Measurements from ENCODE around the gene TAS2R7.
"Not testable (repeated sequence)": the region's sequence is repeated elsewhere in the genome, so short reads cannot be mapped to it uniquely, and the experiment has no call there.

TAS2R7 gene, protein sequence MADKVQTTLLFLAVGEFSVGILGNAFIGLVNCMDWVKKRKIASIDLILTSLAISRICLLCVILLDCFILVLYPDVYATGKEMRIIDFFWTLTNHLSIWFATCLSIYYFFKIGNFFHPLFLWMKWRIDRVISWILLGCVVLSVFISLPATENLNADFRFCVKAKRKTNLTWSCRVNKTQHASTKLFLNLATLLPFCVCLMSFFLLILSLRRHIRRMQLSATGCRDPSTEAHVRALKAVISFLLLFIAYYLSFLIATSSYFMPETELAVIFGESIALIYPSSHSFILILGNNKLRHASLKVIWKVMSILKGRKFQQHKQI

DNA sequence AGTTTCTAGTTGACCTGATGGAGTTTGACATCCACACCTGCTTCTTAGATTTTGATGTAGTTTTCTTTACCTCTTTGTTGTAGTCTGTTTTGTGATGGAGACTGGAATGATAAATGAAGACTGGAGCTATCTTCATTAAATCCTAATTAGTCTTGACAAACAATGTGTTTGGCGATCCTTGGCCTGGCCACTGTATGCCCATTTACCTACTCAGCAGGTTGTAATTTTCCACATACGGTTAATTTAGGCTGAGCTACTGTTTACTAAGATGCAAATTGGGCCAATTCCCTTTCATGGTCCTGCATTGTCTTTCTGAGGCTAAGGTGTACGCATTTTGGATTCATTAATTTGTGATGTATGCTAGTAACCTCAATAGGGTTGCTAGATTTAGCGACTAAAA lies at the start of gene TAS2R7:
TSS of gene TAS2R7 (minus strand) at position 41 of the 400 bp plus-strand sequence. CDS start 57 bp downstream, outside the sequence.
- DNase-seq: no peak

DNA sequence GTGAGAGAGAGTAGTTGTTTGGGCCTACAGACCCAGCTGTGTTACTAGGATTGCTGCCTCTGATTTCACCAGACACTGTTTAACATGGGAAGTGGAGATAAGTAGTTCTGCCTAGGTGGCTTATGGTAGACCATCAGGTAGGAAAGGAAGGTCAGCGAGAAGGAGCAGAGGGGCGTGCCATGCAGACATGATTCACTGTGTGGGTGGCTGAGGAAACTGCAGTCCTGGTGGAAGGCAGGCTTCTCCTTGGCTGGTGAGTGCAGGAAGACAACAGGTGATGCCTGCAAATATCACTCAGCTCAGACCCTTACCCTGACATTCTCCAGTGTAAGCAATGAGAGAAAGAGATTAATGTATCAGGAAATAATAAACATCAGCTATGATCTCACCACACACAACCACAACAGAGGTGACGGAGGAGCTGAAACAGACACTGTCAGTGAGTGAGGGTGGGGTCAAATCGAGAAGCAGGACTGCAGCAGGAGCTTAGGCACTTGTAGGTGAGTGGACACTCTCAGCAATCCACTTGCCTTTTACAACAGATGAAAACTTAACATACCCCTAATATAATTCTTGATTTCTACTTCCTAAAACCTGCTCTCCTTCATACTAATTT lies 48.9 kb upstream of the TAS2R7 start:
- DNase-seq: no peak

DNA sequence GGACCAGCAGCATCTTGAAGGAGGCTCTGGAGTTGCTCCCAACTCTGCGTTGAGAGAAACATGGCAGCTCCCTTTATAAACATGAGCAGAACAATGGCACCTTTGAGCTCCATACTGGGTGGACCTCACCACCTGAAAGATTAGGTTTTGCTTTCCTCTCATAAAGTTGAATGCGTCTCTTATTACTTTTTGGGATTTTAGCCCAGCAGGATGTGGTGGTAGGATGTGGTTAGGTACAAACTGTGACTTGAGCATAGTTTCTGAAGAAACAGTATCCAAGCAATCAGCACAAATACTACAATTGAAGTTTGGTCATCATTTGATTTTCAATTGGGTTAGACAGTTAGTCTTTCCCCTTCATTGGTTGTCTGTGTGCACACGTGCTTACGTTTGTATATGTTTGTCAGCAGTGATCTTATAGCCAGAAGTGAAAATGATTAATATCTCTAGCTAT lies 47.0 kb upstream of the TAS2R7 start, which contains the start of gene PRR4:
TSS of gene PRR4 (minus strand) at position 51 of the 454 bp plus-strand sequence. CDS start at position 13, 38 bp downstream.
- DNase-seq: no peak

DNA sequence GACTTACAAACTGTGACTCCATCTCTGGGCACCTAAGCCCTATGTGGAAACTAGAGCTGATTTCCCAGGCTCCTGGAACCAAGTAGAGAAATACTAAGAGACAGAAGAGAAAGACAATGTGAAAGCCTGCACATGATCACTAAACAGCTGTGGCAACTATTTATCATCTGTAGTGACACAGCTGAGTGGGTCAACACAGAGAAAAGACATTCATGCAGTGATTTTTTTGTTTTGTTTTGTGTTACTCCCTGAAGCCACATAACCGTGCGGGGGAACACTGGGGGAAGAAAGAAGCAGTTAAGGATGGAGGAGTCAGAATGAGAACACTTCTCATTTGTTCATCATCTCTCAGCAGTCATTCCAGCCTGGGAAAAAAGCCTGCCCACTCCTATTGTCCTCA lies 45.3 kb upstream of the TAS2R7 start:
- no peak for DNase-seq

DNA sequence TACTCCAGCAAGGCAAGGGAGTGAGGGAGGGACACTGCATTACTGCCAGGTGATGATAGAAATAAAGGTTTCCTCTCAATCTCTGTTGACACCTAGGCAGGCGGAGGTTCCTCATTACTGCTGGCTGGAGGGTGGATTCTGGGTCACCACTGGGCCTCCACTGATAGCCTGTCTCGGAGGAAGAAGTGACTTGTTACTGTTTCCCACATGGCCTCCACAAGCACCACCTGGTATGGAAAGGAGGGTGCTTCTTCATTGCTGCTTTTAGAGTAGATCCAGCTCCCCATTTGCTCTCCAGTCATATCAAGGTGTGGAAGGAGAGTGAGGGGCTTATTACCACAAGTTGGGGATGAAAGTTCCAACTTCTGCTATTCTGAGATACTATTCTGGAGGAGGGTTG lies 40.4 kb upstream of the TAS2R7 start:
- no peak for DNase-seq

DNA sequence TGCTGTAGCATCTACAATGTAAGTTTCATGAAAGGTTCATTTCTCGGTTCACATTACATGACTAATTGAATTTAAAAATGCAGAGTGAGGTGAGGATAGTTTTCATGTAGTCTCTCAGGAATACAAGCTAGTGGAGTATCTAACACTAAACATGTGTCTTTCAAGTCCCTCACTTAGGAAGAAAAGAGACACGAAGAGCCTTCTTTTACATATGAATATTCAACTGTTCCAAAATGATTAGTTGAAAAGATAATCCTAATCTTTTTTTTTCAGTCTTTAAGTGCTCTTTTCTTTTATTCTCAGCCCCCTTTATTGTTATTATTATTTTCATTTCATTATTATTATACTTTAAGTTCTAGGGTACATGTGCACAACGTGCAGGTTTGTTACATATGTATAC lies 36.0 kb upstream of the TAS2R7 start:
- no peak for DNase-seq

DNA sequence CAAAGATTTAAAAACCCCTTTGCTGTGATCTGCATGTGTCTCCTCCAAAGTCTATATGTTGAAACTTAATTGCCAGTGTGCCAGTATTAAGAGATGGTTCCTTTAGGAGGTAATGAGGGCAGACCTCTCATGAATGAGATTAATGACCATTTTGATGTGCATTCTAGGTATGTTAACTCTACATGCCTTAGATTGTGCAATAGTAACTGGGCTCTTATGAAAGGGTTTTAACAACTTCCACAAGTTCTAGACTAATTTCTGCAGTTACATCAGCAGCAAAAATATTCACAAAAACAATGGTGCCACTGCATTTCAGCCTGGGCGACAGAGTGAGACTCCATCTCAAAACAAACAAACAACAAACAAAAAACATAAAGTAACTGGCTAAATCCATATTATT lies 27.6 kb upstream of the TAS2R7 start:
- no peak for DNase-seq

DNA sequence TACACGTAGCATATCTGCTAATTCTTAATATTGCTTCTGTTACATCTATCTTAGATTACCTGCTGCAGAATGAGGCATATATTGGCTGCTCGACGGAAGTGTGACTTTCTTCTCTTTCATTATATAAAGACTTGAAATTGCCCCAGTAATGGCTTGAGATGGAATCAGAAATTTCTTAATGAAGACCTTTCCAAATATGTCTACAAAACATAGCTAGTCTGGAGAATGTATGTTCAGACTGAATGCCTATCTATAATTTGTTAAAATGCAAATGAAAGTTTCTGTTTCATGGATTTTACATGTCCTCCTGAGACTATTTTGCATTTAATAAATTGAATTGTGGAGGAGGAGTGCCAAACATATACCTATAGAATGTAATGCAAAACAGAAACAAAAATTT lies 23.8 kb upstream of the TAS2R7 start, which contains the start of gene TAS2R10:
TSS of gene TAS2R10 (minus strand) at position 101 of the 400 bp plus-strand sequence. CDS start at position 12, 89 bp downstream.
- no peak for DNase-seq

DNA sequence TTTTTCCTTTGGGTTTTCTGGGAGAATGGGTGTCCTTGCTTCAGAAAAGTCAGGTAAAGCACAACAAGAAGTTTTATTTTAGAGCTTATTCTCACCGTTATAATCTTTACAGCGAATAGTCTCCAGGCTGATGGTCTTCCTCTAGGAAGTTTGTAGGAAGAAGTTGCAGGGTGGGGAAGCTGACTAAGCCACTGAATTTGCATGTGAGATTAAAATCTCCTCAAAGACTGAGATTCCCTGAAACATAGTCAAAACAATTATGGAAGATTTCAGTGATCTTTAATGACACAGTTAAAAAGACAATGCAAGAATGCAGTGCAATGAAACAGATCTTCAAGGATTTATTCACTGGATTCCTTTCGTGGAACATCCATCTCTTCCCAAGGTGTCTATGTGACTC lies 22.5 kb upstream of the TAS2R7 start:
- no peak for DNase-seq

DNA sequence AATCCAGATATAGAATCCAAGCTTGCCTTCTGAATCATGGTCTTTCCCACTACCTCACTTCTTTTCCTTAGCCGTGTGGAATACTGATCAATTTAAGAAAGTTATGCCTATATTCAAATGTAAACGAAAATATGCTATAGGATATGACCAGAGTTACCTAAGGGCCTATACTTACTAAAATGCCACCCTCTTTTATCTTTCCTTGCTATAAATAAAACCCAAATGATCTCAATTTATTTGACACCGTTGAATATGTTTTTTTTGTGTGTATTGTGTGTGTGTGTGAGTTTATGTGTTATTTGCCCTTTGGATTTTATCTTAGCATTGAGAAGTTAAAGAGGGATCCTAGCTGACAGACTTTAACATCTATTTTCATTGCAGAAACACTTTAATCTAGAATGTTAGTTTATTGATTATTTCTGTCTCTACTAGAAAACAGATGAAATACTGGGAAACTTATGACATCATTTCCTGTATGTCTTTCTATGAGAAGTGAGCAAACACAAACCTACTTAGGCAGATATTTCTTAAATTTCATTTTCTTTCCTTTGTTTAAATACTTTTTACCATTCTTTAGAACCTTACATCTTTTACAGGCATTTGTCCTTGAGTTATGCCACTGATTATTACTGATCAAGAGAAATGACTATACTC lies 9.6 kb upstream of the TAS2R7 start:
- no peak for DNase-seq

DNA sequence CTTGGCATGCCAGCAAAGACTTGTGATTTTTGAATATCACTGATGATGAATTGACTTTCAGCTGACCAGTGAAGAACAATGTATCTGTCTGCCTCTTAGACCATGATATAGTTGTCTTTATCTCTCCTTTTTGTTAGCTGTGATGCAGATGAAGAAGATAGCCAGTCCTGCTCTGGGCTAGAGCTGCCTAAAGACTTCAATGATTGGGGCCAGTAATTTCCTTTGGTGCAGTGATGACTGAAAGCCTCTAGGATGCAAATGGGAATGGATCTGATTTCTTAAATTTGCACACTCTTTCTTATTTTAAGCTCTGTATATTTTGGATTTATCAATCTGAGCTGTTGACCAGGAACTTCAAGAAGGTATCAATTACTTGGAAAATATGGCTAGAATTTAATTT lies 7.6 kb upstream of the TAS2R7 start, which contains the start of gene TAS2R9:
TSS of gene TAS2R9 (minus strand) at position 101 of the 400 bp plus-strand sequence. CDS start at position 8, 93 bp downstream.
- DNase-seq: no peak

DNA sequence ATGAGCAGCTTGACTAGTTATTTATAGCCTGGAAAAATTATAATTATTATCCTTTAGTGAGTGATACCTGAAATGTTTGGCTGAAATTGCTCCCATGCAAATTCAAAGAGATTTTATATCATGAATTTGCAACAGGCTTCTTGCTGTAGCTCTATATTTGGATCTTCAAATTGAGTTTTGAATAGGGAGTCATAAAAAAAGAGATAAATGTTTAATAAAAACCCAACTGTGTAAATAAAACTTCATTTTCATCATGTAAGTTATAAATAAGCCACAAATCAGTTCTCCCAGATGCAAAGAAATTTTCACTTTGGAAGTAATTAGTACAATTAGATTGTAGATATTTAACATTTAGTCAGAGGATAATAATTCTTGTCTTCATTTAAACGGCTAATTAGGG lies 4.8 kb upstream of the TAS2R7 start, which contains the start of gene TAS2R8:
TSS of gene TAS2R8 (minus strand) at position 101 of the 400 bp plus-strand sequence. CDS start 306 bp downstream, outside the sequence.
- DNase-seq: no peak

DNA sequence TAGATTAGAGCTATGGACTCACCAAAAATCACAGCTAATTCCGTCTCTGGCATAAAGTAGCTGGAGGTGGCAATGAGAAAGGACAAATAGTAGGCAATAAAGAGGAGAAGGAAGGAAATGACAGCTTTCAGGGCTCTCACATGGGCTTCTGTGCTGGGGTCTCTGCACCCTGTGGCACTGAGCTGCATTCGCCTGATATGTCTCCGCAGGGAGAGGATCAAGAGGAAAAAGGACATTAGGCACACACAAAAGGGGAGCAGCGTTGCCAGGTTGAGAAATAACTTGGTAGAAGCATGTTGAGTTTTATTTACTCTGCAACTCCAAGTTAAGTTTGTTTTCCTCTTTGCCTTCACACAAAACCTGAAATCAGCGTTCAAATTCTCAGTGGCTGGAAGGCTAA lies 686 bp downstream of the TAS2R7 start:
- no peak for DNase-seq

DNA sequence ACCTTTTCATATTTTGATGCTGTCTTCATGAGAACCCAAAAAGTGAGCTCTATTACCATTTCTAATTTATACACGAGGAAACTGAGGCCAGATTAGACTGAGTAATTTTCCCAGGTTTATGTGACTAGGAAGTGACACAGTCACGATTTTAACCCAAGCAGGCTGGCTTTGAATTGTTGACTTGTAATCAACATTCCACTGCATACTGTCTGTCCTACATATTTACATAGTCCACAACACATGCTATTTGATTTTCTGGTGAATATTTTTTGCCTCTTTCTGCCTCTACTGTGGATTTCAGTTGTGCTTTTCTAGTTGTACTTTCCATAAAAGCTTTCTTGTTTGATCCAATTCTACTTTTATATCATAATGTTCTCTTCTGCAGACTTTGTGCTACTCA lies 8.2 kb downstream of the TAS2R7 start:
- no peak for DNase-seq

DNA sequence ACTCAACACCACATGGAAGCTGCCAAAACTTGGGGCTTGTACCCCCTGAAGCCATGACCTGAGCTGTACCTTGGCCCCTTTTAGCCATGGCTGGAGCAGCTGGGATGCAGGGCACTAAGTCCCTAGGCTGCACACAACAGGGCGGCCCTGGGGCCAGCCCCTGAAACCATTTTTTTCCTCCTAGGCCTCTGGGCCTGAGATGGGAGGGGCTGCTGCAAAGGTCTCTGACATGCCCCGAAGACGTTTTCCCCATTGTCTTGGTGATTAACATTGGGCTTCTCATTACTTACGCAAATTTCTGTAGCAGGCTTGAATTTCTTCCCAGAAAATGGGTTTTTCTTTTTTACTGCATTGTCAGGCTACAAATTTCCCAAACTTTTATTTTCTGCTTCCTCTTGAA lies 10.7 kb downstream of the TAS2R7 start:
- DNase-seq: not testable (repeated sequence)

DNA sequence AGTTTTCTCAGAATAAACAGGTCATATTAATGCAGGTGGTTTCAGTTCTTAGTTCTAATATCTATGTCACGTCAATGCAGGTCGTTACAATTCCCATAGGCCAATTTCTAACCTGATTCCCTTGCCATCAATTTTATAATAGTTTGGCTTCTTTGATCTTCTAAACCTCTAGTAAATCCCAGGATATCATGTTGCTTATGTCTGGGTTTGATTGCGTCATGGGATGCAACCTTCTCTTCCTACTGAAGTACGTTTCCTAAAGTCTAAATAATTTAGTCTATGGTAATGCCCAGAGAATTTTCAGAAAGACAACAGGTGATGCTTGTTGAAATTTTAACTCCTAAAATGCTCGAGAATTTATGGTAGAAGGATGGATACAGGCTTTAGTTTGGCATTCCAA lies 19.2 kb downstream of the TAS2R7 start:
- no peak for DNase-seq

DNA sequence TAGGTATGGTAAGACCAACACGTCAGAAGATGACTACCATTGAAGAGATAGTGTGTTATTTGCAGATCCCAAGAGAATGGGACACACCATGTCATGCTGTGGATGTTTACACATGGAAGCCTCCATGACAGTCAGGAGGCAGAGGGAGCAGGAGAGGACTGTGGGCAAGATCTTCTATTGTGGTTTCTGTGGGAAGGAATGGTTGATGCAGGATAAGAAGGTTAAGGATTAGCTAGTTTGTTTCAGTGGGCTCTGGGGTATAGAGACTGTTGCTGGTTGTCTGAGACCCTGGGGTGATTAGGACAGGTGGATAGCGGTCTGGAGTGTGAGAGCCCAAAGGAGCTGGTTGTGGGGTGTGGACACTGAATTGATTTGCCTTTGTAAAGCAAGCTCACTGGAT lies 23.3 kb downstream of the TAS2R7 start:
- DNase-seq: no peak

DNA sequence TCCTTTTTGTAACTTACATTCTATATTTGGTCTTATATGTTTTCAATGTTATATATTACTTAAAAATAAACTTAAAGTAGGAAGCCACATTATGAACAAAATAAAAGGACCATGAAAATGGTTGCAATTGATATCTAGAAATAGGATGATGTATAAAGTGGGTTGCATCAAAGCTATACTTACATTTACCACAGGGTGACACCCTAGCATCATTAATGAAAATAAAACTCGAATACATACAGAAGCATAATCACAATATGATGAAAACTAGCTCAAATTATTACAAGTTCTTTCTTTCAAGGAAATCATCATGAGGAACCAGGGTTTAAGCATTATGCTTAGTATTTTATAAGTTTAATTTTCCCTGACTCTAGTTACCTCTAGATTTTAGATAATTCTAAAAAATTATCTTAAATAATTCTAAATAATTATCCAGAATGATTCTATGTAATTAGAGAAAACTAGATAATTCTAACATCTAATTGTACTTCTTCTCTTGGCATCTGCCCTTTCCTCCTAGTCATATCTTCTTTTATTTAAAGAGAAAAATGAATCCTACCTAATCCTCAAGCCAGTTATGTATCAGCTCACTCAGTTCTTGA lies 31.2 kb downstream of the TAS2R7 start:
- no peak for DNase-seq

DNA sequence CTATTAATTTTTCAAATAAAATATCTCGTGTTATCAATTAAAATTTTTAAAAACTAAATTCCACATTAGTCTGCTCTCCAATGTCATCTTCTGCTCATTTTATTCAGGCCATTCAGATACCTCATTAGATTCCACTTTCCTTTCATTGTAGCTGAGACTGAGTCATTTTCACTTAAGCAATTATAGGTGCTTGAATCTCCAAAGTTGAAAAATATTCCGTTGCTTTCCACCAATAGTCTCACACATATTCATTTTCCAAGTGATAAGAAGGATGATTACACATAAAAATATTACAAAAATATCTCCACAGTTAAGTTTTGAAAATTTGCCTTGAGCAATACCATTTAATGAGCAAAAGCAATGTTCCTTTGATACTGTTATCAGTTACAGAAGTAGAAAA lies 42.8 kb downstream of the TAS2R7 start:
- no peak for DNase-seq

DNA sequence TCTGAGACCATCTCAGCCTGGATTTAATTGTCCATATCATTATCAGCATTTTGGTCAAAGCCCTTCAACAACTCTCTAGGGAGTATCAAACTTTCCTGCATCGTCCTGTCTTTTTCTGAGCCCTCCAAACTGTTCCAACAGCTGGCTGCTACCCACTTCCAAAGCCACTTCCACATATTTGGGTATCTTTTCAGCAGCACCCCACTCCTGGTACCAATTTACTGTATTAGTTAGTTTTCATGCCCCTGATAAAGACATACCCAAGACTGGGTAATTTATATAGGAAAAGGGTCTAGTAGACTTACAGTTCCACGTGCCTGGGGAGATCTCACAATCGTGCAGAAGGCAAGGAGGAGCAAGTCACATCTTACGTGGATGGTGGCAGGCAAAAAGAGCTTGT lies 46.2 kb downstream of the TAS2R7 start:
- DNase-seq: no peak

DNA sequence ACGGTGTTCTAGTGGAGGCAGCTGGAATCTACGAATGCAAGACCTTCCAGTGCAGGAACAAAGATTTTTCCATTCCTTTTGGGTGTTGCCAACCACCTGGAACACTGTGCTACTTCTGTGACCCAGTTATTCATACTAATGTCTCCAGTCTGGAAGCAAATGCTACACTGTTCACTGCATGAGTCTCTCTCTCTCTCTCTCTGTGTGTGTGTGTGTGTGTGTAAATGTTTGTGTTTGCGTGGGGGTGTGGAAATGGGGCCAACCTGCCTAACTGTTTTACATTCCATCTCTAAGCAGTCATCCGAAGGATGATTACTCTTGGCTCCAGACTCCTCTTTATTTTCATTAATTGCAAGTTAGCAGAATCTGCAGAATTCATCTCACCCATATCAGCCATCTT lies 49.4 kb downstream of the TAS2R7 start:
- DNase-seq: no peak

Measured in C1 segment of cervical spinal cord (tissue), 14 donors.